Small intestine (tissue), 7 donors: Measurements from ENCODE around the gene C16orf86. TPM values are rescaled to one million over a fixed set of nuclear protein-coding genes. Genes with fewer than 3 reads are reported as not detected.

Experiments
- DNase-seq, 2 donors: peaks; one replicate each; pipeline versions ENCODE4 v3.0.0 to v3.0.0-alpha.2; 2013
- FAIRE-seq: peaks from 2 replicates; lab custom pipeline; 2012; peaks lifted over from hg19 to GRCh38; lab: Jason Lieb, UNC
- H3K27ac ChIP-seq, 3 donors: one replicate each; pipeline ENCODE4 v1.5.1; 2013; ENCODE audit warnings: low read length in 2 of 3, mild to moderate bottlenecking in 2 of 3, control low read depth in 1 of 3, inconsistent platforms in 1 of 3, low read depth in 1 of 3, moderate library complexity in 1 of 3
- H3K27me3 ChIP-seq, 3 donors: one replicate each; pipeline ENCODE4 v1.6.1; 2013; ENCODE audit warnings: low read length in 3 of 3, inconsistent platforms in 1 of 3; ENCODE audit not compliant: control insufficient read depth in 3 of 3, insufficient read depth in 3 of 3
- H3K36me3 ChIP-seq, 3 donors: one replicate each; pipeline ENCODE4 v1.6.1; 2013; ENCODE audit warnings: low read length in 3 of 3, inconsistent platforms in 1 of 3, low read depth in 1 of 3, mild to moderate bottlenecking in 1 of 3, moderate library complexity in 1 of 3; ENCODE audit not compliant: control insufficient read depth in 3 of 3, insufficient read depth in 2 of 3
- H3K4me1 ChIP-seq, 3 donors: one replicate each; pipeline ENCODE4 v1.6.1; 2013; ENCODE audit warnings: low read length in 2 of 3, inconsistent platforms in 1 of 3, low read depth in 1 of 3, mild to moderate bottlenecking in 1 of 3, moderate library complexity in 1 of 3; ENCODE audit not compliant: control insufficient read depth in 3 of 3, insufficient read depth in 2 of 3
- H3K4me3 ChIP-seq, 3 donors: one replicate each; pipeline ENCODE4 v1.5.1; 2013; ENCODE audit warnings: low read length in 3 of 3, control low read depth in 1 of 3, inconsistent platforms in 1 of 3, low read depth in 1 of 3, mild to moderate bottlenecking in 1 of 3, moderate library complexity in 1 of 3
- H3K9me3 ChIP-seq, 2 donors: one replicate each; pipeline ENCODE4 v1.6.1; 2013; ENCODE audit warnings: low read depth in 1 of 2, low read length in 1 of 2; ENCODE audit not compliant: control insufficient read depth in 2 of 2, insufficient read depth in 1 of 2
- WGBS, 3 donors: extraction: QIAGEN DNeasy Blood & Tissue Kit; methylation state at CpG; one replicate each; pipeline ENCODE4 v1.1.7; 2013; 5-methylcytosine and 5-hydroxymethylcytosine counted together
- polyA plus RNA-seq, 4 donors: library from polyadenylated mRNA; stranded (reverse) in 3 of 4; unstranded in 1 of 4; fragments of 200-250 nt in 3 of 4; fragments of 120-200 nt in 1 of 4; gene quantifications; one replicate each; pipeline versions ENCODE4 v1.2.1 to v1.2.3, GENCODE V29; 2013
- donor health status: healthy with polysubstance abuse.
- donor health status: control.
- donor health status: control.
- donor health status: Bipolar disorder and iron deficiency.
- donor health status: healthy.

The C16orf86 gene
- polyA plus RNA-seq, 4 donors, result 1.2 to 3.2 (median 1.9) TPM; not detected in 1

DNA sequence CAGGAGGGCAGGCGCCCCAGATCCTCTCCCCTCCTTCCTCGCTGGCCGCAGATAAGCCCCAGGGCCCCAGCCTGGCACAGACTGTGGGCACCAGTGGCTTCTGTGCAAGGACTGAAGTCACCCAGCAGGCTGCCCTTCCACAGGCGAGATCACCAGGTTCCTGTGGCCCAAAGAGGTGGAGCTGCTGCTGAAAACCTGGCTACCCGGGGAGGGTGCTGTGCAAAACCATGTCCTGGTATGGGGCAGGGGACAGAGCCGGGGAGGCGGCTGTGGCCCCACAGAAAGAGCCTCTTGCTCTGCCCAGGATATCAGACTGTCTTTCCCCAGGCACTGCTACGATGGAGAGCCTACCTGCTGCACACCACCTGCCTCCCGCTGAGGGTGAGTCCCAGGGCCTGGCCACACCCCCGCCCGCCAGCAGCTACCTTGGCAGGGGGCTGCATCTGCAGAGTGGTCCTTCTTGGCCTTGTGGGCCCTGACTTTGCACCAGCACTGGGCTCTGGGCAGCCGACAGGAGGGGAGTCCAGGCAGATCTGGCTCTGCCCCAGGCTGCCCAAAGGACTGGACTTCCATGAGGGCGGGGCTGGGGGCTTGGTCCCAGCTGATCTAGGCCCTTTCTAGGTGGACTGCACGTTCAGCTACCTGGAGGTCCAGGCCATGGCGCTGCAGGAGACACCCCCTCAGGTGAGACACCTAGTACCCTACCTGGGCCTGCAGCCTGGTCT, 21.1 kb upstream of the C16orf86 start:
- peak overlapping the region in 2 of 3 donors; percentile 63 to 66 for H3K27ac ChIP-seq
- no peaks in the 10 kb centered on the region for H3K36me3 ChIP-seq
- 68 to 72% (median 69%) methylated on average over 12 to 15 of the region's 15 CpGs for WGBS, 3 donors
- H3K4me1 ChIP-seq, result peaks cover 0 to 5% (median 0%) of the 10 kb centered on the region in 3 donors
- peak overlapping the region in 2 of 3 donors; percentile 23 to 47 for H3K4me3 ChIP-seq
- DNase-seq (no peak), FAIRE-seq (no peak)
- peaks cover 4 to 66% (median 12%) of the 10 kb centered on the region in 3 donors for H3K27me3 ChIP-seq
- H3K9me3 ChIP-seq, result no peaks in the 10 kb centered on the region

- Histone ChIP-seq H3K27me3 (peaks cover 4 to 82% (median 17%) of the 10 kb centered on the region in 3 donors), H3K27ac (no peak overlapping the region), H3K9me3 (no peaks in the 10 kb centered on the region), H3K4me1 (peaks cover 0 to 5% (median 0%) of the 10 kb centered on the region in 3 donors), H3K4me3 (no peak overlapping the region), H3K36me3 (no peaks in the 10 kb centered on the region)
- DNase-seq (no peak), FAIRE-seq (no peak)
- WGBS, 3 donors, result 54 to 74% (median 66%) methylated on average over 15 of the region's 15 CpGs
These were observed 19.4 kb upstream of the C16orf86 start for GRCh38 chr16:67647111-67647651.

DNA sequence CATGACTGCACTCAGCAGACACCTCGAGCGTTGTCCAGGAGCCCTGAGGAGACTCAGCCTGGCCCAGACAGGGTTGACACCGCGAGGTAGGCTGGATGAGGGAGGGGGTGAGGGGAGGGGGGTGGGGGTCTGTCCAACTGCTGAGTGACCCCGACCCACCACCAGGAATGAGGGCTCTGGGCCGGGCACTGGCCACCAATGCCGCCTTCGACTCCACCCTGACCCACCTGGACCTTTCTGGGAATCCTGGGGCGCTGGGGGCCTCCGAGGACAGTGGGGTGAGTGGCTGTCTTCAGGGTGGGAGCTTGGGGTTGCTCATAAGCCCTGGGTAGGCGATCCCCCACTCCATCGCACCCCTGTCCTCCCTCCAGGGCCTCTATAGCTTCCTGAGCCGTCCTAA, 18.9 kb upstream of the C16orf86 start:
- Histone ChIP-seq H3K36me3 (no peaks in the 10 kb centered on the region), H3K4me3 (no peak overlapping the region), H3K9me3 (no peaks in the 10 kb centered on the region), H3K4me1 (peaks cover 0 to 5% (median 0%) of the 10 kb centered on the region in 3 donors), H3K27ac (no peak overlapping the region), H3K27me3 (peaks cover 4 to 87% (median 17%) of the 10 kb centered on the region in 3 donors)
- FAIRE-seq (no peak), DNase-seq (no peak)
- 62 to 77% (median 69%) methylated on average over 9 to 13 of the region's 13 CpGs for WGBS, 3 donors

- 23 to 42% (median 32%) methylated on average over 50 to 65 of the region's 65 CpGs for WGBS, 3 donors
- no peak for FAIRE-seq
- DNase-seq, result no peak
These were observed 18.4 kb upstream of the C16orf86 start for GRCh38 chr16:67648088-67648763.

GRCh38 chr16:67648764-67649407, 17.7 kb upstream of the C16orf86 start:
- H3K27me3 ChIP-seq, result peaks cover 4 to 92% (median 19%) of the 10 kb centered on the region in 3 donors
- 38 to 60% (median 60%) methylated on average over 32 to 35 of the region's 35 CpGs for WGBS, 3 donors
- H3K27ac ChIP-seq, result no peak overlapping the region
- no peak for FAIRE-seq
- H3K9me3 ChIP-seq, result peaks cover 0 to 3% of the 10 kb centered on the region in 2 donors
- H3K4me1 ChIP-seq, result peaks cover 0 to 8% (median 0%) of the 10 kb centered on the region in 3 donors
- H3K4me3 ChIP-seq, result no peak overlapping the region
- no peak for DNase-seq
- H3K36me3 ChIP-seq, result no peaks in the 10 kb centered on the region

More at GRCh38 chr16:67648088-67648763, 18.4 kb upstream of the C16orf86 start:
- Histone ChIP-seq H3K4me3 (no peak overlapping the region), H3K9me3 (no peaks in the 10 kb centered on the region), H3K36me3 (no peaks in the 10 kb centered on the region), H3K27ac (no peak overlapping the region), H3K27me3 (peaks cover 4 to 89% (median 17%) of the 10 kb centered on the region in 3 donors), H3K4me1 (peaks cover 0 to 7% (median 0%) of the 10 kb centered on the region in 3 donors)

DNA sequence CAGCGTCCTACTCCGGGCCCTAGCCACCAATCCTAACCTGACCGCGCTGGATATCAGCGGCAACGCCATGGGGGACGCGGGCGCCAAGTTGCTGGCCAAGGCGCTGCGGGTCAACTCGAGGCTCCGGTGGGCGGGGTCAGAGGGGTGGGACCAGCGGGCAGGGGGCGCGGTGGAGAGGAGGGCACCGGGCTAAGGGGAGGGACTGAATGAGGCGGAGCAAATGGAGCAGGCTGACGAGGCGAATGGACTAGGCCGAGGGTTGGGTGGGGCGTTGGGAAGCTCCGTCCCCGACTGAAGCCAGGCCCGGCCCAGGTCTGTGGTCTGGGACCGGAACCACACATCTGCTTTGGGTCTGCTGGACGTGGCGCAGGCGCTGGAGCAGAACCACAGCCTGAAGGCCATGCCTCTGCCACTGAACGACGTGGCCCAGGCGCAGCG, 17.1 kb upstream of the C16orf86 start:
- peaks cover 4 to 92% (median 19%) of the 10 kb centered on the region in 3 donors for H3K27me3 ChIP-seq
- DNase-seq (peak; percentile 31 to 56), FAIRE-seq (no peak)
- H3K9me3 ChIP-seq, result peaks cover 0 to 3% of the 10 kb centered on the region in 2 donors
- H3K36me3 ChIP-seq, result no peaks in the 10 kb centered on the region
- H3K4me1 ChIP-seq, result peaks cover 0 to 8% (median 0%) of the 10 kb centered on the region in 3 donors
- H3K27ac ChIP-seq, result no peak overlapping the region
- 21 to 38% (median 35%) methylated on average over 32 to 34 of the region's 34 CpGs for WGBS, 3 donors
- no peak overlapping the region for H3K4me3 ChIP-seq

- Histone ChIP-seq H3K4me3 (no peak overlapping the region), H3K36me3 (no peaks in the 10 kb centered on the region), H3K9me3 (peaks cover 0 to 3% of the 10 kb centered on the region in 2 donors), H3K4me1 (peaks cover 0 to 8% (median 0%) of the 10 kb centered on the region in 3 donors), H3K27me3 (peaks cover 4 to 95% (median 19%) of the 10 kb centered on the region in 3 donors), H3K27ac (no peak overlapping the region)
- FAIRE-seq (no peak), DNase-seq (no peak)
- 54 to 69% (median 69%) methylated on average over 8 of the region's 8 CpGs for WGBS, 3 donors
These were observed 16.6 kb upstream of the C16orf86 start for GRCh38 chr16:67650023-67650422.

- Histone ChIP-seq H3K27me3 (peaks cover 4 to 90% (median 14%) of the 10 kb centered on the region in 3 donors), H3K27ac (no peak overlapping the region), H3K4me1 (peaks cover 0 to 8% (median 0%) of the 10 kb centered on the region in 3 donors), H3K36me3 (no peaks in the 10 kb centered on the region), H3K9me3 (peaks cover 0 to 3% of the 10 kb centered on the region in 2 donors), H3K4me3 (no peak overlapping the region)
- DNase-seq (no peak), FAIRE-seq (no peak)
- 89 to 91% (median 89%) methylated on average over 7 of the region's 7 CpGs for WGBS, 3 donors
These were observed 15.6 kb upstream of the C16orf86 start for GRCh38 chr16:67651039-67651438.
